Neural progenitor cell (in vitro differentiated cells): Measurements from ENCODE around the gene STXBP5. TPM values are rescaled to one million over a fixed set of nuclear protein-coding genes. Genes with fewer than 3 reads are reported as not detected.
A peak's percentile ranks its signal among the peaks of the same experiment; 100 is the strongest.

ENCODE experiments used
- DNase-seq: peaks from one replicate; pipeline ENCODE4 v3.0.0-alpha.2; 2016; ENCODE audit warnings: low spot score
- H2AFZ ChIP-seq: fragments of 200-600 bp; sonication (generic); replicated peaks from 2 replicates; pipeline ENCODE4 v1.6.1; 2016; ENCODE audit warnings: antibody characterized with exemption
- H3F3A ChIP-seq: fragments of 200-600 bp; sonication (generic); 2 replicates; pipeline ENCODE4 v1.6.1; 2016; ENCODE audit warnings: antibody characterized with exemption, low read depth
- H3K27ac ChIP-seq: fragments of 200-600 bp; sonication (generic); 2 replicates; pipeline ENCODE4 v1.5.1; 2016; ENCODE audit warnings: mild to moderate bottlenecking
- H3K27me3 ChIP-seq: fragments of 200-600 bp; sonication (generic); 2 replicates; pipeline ENCODE4 v1.6.1; 2016; ENCODE audit warnings: mild to moderate bottlenecking, moderate library complexity
- H3K36me3 ChIP-seq: fragments of 200-600 bp; sonication (generic); 2 replicates; pipeline ENCODE4 v1.5.1; 2016
- H3K4me1 ChIP-seq: fragments of 200-600 bp; sonication (generic); 2 replicates; pipeline ENCODE4 v1.6.1; 2016; ENCODE audit warnings: mixed run types
- H3K4me2 ChIP-seq: fragments of 200-600 bp; sonication (generic); 2 replicates; pipeline ENCODE4 v1.6.1; 2016
- H3K4me3 ChIP-seq: fragments of 200-600 bp; sonication (generic); 2 replicates; pipeline ENCODE4 v1.5.1; 2016
- H3K79me2 ChIP-seq: fragments of 200-600 bp; sonication (generic); 2 replicates; pipeline ENCODE4 v1.6.1; 2016; ENCODE audit warnings: low read depth
- H3K9ac ChIP-seq: fragments of 200-600 bp; sonication (generic); 2 replicates; pipeline ENCODE4 v1.6.1; 2016
- H3K9me3 ChIP-seq: fragments of 200-600 bp; sonication (generic); 2 replicates; pipeline ENCODE4 v1.5.1; 2016; ENCODE audit warnings: low read depth
- H4K20me1 ChIP-seq: fragments of 200-600 bp; sonication (generic); 2 replicates; pipeline ENCODE4 v1.6.1; 2016; ENCODE audit warnings: low read depth
- H3K27ac Mint-ChIP-seq: 3 replicates; pipeline ENCODE4 v1.8.0; 2021; ENCODE audit warnings: mixed read lengths
- H3K27me3 Mint-ChIP-seq: 2 replicates; pipeline ENCODE4 v1.8.0; 2022; ENCODE audit warnings: low read depth, mild to moderate bottlenecking, inconsistent platforms, moderate library complexity, mixed read lengths; ENCODE audit not compliant: insufficient read depth
- H3K36me3 Mint-ChIP-seq: 3 replicates; pipeline ENCODE4 v1.8.0; 2021; ENCODE audit warnings: mixed read lengths
- H3K4me1 Mint-ChIP-seq: 3 replicates; pipeline ENCODE4 v1.8.0; 2021; ENCODE audit warnings: mixed read lengths
- H3K4me3 Mint-ChIP-seq: 3 replicates; pipeline ENCODE4 v1.8.0; 2021; ENCODE audit warnings: mild to moderate bottlenecking, moderate library complexity, mixed read lengths
- H3K9me3 Mint-ChIP-seq: 3 replicates; pipeline ENCODE4 v1.8.0; 2020; ENCODE audit warnings: mixed read lengths
- EZH2 ChIP-seq: fragments of 200-600 bp; sonication (generic); IDR thresholded peaks from 2 replicates; pipeline ENCODE4 v1.6.1; 2017; ENCODE audit warnings: antibody characterized with exemption, mild to moderate bottlenecking, moderate library complexity
- EZH2phosphoT487 ChIP-seq: fragments of 200-600 bp; sonication (generic); IDR thresholded peaks from 2 replicates; pipeline ENCODE4 v1.6.1; 2017; ENCODE audit warnings: antibody characterized with exemption
- total RNA-seq: library from RNA; depleted of rRNA; stranded (reverse); fragments of >200 nt; gene quantifications from 2 replicates; pipeline ENCODE4 v1.2.3, GENCODE V29; 2015; ENCODE audit warnings: low replicate concordance
- TF ChIP-seq, protein P1 (sequence below): fragments of 200-600 bp; sonication (generic); IDR thresholded peaks from 2 replicates; pipeline ENCODE4 v1.5.1; 2017; ENCODE audit warnings: antibody characterized with exemption, mild to moderate bottlenecking

Gene STXBP5
- total RNA-seq, 1 donor from 2014 or later, result 12.0 TPM

GRCh38 chr6:147361311-147361981 lies 157.2 kb downstream of the STXBP5 start:
- TF ChIP-seq, protein P1, sequence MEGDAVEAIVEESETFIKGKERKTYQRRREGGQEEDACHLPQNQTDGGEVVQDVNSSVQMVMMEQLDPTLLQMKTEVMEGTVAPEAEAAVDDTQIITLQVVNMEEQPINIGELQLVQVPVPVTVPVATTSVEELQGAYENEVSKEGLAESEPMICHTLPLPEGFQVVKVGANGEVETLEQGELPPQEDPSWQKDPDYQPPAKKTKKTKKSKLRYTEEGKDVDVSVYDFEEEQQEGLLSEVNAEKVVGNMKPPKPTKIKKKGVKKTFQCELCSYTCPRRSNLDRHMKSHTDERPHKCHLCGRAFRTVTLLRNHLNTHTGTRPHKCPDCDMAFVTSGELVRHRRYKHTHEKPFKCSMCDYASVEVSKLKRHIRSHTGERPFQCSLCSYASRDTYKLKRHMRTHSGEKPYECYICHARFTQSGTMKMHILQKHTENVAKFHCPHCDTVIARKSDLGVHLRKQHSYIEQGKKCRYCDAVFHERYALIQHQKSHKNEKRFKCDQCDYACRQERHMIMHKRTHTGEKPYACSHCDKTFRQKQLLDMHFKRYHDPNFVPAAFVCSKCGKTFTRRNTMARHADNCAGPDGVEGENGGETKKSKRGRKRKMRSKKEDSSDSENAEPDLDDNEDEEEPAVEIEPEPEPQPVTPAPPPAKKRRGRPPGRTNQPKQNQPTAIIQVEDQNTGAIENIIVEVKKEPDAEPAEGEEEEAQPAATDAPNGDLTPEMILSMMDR, result no peak
- TF ChIP-seq EZH2phosphoT487, result no peak
- DNase-seq, result no peak
- H3K9me3 ChIP-seq, result no peaks in the 10 kb centered on the region
- no peak overlapping the region for H2AFZ ChIP-seq
- Mint-ChIP-seq H3K4me3 (no peak overlapping the region), H3K9me3 (no peaks in the 10 kb centered on the region), H3K27me3 (no peaks in the 10 kb centered on the region), H3K27ac (no peak overlapping the region), H3K36me3 (peaks cover 13% of the 10 kb centered on the region), H3K4me1 (no peaks in the 10 kb centered on the region)
- no peaks in the 10 kb centered on the region for H3F3A ChIP-seq
- H3K4me3 ChIP-seq, result no peak overlapping the region
- no peaks in the 10 kb centered on the region for H3K4me1 ChIP-seq
- no peaks in the 10 kb centered on the region for H3K27me3 ChIP-seq
- no peak overlapping the region for H3K9ac ChIP-seq
- no peaks in the 10 kb centered on the region for H4K20me1 ChIP-seq
- H3K79me2 ChIP-seq, result no peaks in the 10 kb centered on the region
- H3K4me2 ChIP-seq, result no peak overlapping the region
- H3K36me3 ChIP-seq, result no peaks in the 10 kb centered on the region
- H3K27ac ChIP-seq, result no peak overlapping the region

DNA sequence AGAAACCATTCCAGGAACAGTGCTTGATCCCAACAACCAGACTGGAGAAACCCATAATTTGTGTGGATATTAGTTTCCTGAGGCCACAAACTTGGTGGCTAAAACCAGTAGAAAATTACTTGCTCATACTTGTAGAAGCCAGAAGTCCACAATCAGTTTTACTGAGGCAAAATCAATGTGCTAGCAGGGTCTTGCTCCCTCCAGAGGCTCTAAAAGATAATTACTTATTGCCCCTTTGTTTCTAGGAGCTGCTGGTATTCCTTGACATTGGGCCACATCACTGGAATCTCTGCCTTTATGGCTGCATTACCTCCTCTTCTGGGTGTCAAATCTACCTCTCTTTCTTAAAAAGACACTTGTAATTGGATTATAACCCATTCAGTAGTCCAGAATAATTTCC lies 162.1 kb downstream of the STXBP5 start:
- Mint-ChIP-seq H3K27me3 (peaks cover 3% of the 10 kb centered on the region), H3K4me1 (no peaks in the 10 kb centered on the region), H3K27ac (no peak overlapping the region), H3K9me3 (no peaks in the 10 kb centered on the region), H3K4me3 (no peak overlapping the region), H3K36me3 (peaks cover 10% of the 10 kb centered on the region)
- H3K4me2 ChIP-seq, result no peak overlapping the region
- no peaks in the 10 kb centered on the region for H3K79me2 ChIP-seq
- no peak overlapping the region for H3K27ac ChIP-seq
- H3K4me3 ChIP-seq, result no peak overlapping the region
- no peaks in the 10 kb centered on the region for H3K9me3 ChIP-seq
- no peaks in the 10 kb centered on the region for H4K20me1 ChIP-seq
- TF ChIP-seq, protein P1, result peak; percentile 14
- TF ChIP-seq EZH2phosphoT487, result no peak
- no peak for TF ChIP-seq EZH2
- no peaks in the 10 kb centered on the region for H3F3A ChIP-seq
- no peak for DNase-seq
- no peak overlapping the region for H3K9ac ChIP-seq
- no peak overlapping the region for H2AFZ ChIP-seq
- H3K4me1 ChIP-seq, result no peaks in the 10 kb centered on the region
- no peaks in the 10 kb centered on the region for H3K27me3 ChIP-seq
- no peaks in the 10 kb centered on the region for H3K36me3 ChIP-seq

DNA sequence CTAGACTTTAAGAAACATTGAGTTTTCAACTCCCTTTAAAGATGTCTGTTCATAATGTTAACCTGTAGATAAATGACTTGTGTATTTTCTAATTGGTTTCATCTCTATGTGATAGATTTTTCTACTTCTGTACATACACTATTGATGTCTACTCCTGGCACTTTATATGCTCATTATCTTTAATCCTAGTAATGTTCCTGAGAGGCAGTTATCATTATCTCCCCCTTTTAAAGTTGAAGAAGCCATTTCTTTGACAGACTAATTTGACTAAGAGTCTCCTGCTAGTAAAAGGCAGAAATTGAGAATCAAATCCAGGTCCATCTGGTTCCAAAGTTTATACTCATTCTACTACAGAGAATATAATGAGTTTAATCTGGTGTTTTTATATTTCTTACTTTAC lies 167.1 kb downstream of the STXBP5 start:
- Histone ChIP-seq H3K4me3 (no peak overlapping the region), H3K79me2 (no peaks in the 10 kb centered on the region), H3K27ac (no peak overlapping the region), H3K4me1 (no peaks in the 10 kb centered on the region), H3F3A (no peaks in the 10 kb centered on the region), H2AFZ (no peak overlapping the region), H4K20me1 (no peaks in the 10 kb centered on the region), H3K4me2 (no peak overlapping the region), H3K9ac (no peak overlapping the region), H3K36me3 (no peaks in the 10 kb centered on the region), H3K27me3 (no peaks in the 10 kb centered on the region), H3K9me3 (no peaks in the 10 kb centered on the region)
- no peak overlapping the region for H3K4me3 Mint-ChIP-seq
- DNase-seq, result no peak
- no peaks in the 10 kb centered on the region for H3K9me3 Mint-ChIP-seq
- TF ChIP-seq EZH2 (no peak), EZH2phosphoT487 (no peak)
- H3K27me3 Mint-ChIP-seq, result peaks cover 3% of the 10 kb centered on the region
- H3K36me3 Mint-ChIP-seq, result peaks cover 7% of the 10 kb centered on the region
- H3K4me1 Mint-ChIP-seq, result no peaks in the 10 kb centered on the region
- no peak overlapping the region for H3K27ac Mint-ChIP-seq

DNA sequence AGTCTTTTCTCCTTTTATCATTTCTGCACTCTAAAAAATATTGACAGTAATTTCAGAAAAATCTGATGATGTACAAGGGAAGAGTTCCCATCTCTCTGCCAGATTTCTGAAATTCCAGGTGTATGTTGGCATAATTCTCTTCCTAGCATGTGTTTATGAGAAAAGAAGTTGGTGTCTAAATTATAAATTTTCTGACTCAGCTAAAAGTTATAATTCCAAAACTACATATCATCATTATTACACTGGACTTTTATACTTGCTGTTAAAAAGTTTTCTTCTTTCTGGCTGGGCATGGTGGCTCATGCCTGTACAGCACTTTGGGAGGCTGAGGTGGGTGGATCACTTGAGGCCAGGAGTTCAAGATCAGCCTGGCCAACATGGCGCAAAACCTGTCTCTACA lies 168.6 kb downstream of the STXBP5 start:
- H3K9me3 Mint-ChIP-seq, result no peaks in the 10 kb centered on the region
- no peak overlapping the region for H3K4me3 ChIP-seq
- H3K4me2 ChIP-seq, result no peak overlapping the region
- H3F3A ChIP-seq, result no peaks in the 10 kb centered on the region
- H3K27ac ChIP-seq, result no peak overlapping the region
- H4K20me1 ChIP-seq, result no peaks in the 10 kb centered on the region
- no peaks in the 10 kb centered on the region for H3K4me1 Mint-ChIP-seq
- H3K36me3 Mint-ChIP-seq, result no peaks in the 10 kb centered on the region
- DNase-seq, result no peak
- H3K4me1 ChIP-seq, result no peaks in the 10 kb centered on the region
- H3K79me2 ChIP-seq, result no peaks in the 10 kb centered on the region
- H3K27me3 Mint-ChIP-seq, result no peaks in the 10 kb centered on the region
- TF ChIP-seq, protein P1, result no peak
- TF ChIP-seq EZH2phosphoT487, result no peak
- no peak for TF ChIP-seq EZH2
- peaks cover 2% of the 10 kb centered on the region for H3K36me3 ChIP-seq
- no peak overlapping the region for H2AFZ ChIP-seq
- H3K9me3 ChIP-seq, result no peaks in the 10 kb centered on the region
- no peaks in the 10 kb centered on the region for H3K27me3 ChIP-seq
- H3K9ac ChIP-seq, result no peak overlapping the region
- H3K27ac Mint-ChIP-seq, result no peak overlapping the region
- H3K4me3 Mint-ChIP-seq, result no peak overlapping the region
